ENCODE measurements around the gene PLXNA3. TPM values are rescaled to one million over a fixed set of nuclear protein-coding genes. Genes with fewer than 3 reads are reported as not detected.

The PLXNA3 gene
- total and polyA plus RNA-seq, 10 of the 15 experiments (the other 5 are each of a cell fraction or from before 2014, with no cell fraction given), result 0.26 to 26.8 (median 3.4) TPM

DNA sequence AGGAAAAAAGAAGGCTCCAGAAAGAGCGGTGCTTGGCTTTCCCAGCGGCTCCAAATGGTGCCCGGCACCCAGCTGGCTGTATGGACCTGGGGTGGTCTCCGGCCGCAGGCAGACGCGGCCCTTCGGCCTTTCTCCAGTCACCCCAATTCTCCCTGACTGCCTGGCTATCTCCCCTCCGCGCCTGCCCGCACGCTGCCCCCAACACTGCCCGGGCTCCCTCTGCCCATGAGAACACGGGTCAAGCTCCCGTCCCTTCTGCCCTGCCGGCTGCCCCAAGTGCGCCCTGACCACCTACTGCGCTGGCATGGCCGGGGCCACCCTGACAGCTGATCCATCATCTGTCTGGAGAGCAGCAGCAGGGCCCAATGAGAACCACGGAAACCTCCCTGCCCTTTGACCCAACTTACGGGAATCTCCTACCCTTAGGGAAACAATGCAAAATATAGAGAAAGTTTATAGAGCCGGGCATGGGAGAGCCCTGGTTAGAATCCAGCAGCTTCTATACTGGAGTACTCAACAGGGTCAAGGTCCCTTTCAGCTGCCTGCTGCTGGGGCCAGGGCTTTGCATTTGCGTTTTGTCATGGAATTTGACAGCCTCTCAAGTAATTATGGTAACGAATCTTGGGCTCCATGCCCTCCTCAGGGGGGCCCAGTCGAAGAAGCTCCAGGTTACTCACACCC is 59.2 kb downstream of the PLXNA3 start:
- no peak for DNase-seq (ENCODE audit: low read depth, low spot score)
- in situ Hi-C loops (cut with MboI), result no loop called here
- H3K79me2 ChIP-seq (ENCODE audit: control insufficient read depth, insufficient read depth, low read length), result no peaks in the 10 kb centered on the region; the same call in none of the 2 replicates
- H3K27ac ChIP-seq (ENCODE audit: control insufficient read depth, insufficient read depth), result no peak overlapping the region
- ChIA-PET CTCF (interaction anchor here (2.1 kb wide), 1 partner anchor 10 kb away, joined by 8 read pairs; no protein-coding TSS in a partner anchor), POLR2A (interaction anchor here (0.9 to 1.1 kb wide), 2 partner anchors 10 to 120 kb away, joined by 4 read pairs; no protein-coding TSS in a partner anchor), RAD21 (ENCODE audit: unreplicated experiment) (no interaction called here), SMC1A (ENCODE audit: uncharacterized antibody, unreplicated experiment) (interaction anchor here (1.0 to 1.5 kb wide), 3 partner anchors 10 to 27 kb away, joined by 3 to 7 read pairs (median 4); partner anchors contain the start of gene SLC10A3)
- 83% methylated on average over 25 of the region's 25 CpGs for WGBS (ENCODE audit: insufficient coverage, insufficient replicate concordance, low lambda C conversion rate, missing lambda C conversion rate)
- no peaks in the 10 kb centered on the region for H4K20me1 ChIP-seq (ENCODE audit: control insufficient read depth, insufficient read depth)
- H3K27me3 ChIP-seq (replicated peaks in 1 of 2; ENCODE audit: control insufficient read depth in 2 of 2, insufficient read depth in 2 of 2, low read length in 1 of 2), result no peaks in the 10 kb centered on the region
- BruUV-seq (replicated peaks), result no TSS peak
- H3K9ac ChIP-seq (ENCODE audit: control insufficient read depth, insufficient read depth, low read length), result no peak overlapping the region
- FAIRE-seq, result no peak
- ATAC-seq, result no peak
- H3K4me1 ChIP-seq (ENCODE audit: control insufficient read depth, insufficient read depth, low read length), result no peaks in the 10 kb centered on the region
- intact Hi-C loops (cut with micrococcal nuclease; ENCODE audit: unreplicated experiment), result loop anchor here (5.0 kb wide), 1 partner anchor 40 kb away; the partner anchor contains the start of gene LAGE3
- no peaks in the 10 kb centered on the region for H3K36me3 ChIP-seq (ENCODE audit: control insufficient read depth in 2 of 2, insufficient read depth in 2 of 2, low read length in 1 of 2)
- no peak overlapping the region for H2AFZ ChIP-seq (ENCODE audit: control insufficient read depth, low read depth, low read length)
- H3K4me3 ChIP-seq, result no peak overlapping the region
- H3K9me3 ChIP-seq (replicated peaks; ENCODE audit: control insufficient read depth, insufficient read depth, low read length), result no peaks in the 10 kb centered on the region; the same call in 2 of the 3 replicates
- no peak overlapping the region for H3K4me2 ChIP-seq (ENCODE audit: control insufficient read depth, insufficient read depth)
- TF ChIP-seq CHD1 (IDR thresholded peaks at IDR 0.05; ENCODE audit: low read depth, low read length) (no peak), SREBF1 (IDR thresholded peaks at IDR 0.05; ENCODE audit: low read length) (no peak), SPI1 (IDR thresholded peaks at IDR 0.05; ENCODE audit: borderline replicate concordance, insufficient read depth, low read depth, low read length) (no peak), RAD51 (IDR thresholded peaks at IDR 0.05) (no peak), MEF2A (IDR thresholded peaks at IDR 0.05; ENCODE audit: insufficient read depth, low read depth, low read length) (no peak), EP300 (IDR thresholded peaks at IDR 0.05; ENCODE audit: borderline replicate concordance in 1 of 2, control insufficient read depth in 1 of 2, low read depth in 2 of 2, low read length in 2 of 2) (no peak), LARP7 (IDR thresholded peaks at IDR 0.05) (no peak), TCF12 (IDR thresholded peaks at IDR 0.05; ENCODE audit: low read depth, low read length) (no peak)
- TF ChIP-seq, protein P1, sequence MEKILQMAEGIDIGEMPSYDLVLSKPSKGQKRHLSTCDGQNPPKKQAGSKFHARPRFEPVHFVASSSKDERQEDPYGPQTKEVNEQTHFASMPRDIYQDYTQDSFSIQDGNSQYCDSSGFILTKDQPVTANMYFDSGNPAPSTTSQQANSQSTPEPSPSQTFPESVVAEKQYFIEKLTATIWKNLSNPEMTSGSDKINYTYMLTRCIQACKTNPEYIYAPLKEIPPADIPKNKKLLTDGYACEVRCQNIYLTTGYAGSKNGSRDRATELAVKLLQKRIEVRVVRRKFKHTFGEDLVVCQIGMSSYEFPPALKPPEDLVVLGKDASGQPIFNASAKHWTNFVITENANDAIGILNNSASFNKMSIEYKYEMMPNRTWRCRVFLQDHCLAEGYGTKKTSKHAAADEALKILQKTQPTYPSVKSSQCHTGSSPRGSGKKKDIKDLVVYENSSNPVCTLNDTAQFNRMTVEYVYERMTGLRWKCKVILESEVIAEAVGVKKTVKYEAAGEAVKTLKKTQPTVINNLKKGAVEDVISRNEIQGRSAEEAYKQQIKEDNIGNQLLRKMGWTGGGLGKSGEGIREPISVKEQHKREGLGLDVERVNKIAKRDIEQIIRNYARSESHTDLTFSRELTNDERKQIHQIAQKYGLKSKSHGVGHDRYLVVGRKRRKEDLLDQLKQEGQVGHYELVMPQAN (conservative IDR thresholded peaks at IDR 0.05), result no peak
- TF ChIP-seq, protein P2, sequence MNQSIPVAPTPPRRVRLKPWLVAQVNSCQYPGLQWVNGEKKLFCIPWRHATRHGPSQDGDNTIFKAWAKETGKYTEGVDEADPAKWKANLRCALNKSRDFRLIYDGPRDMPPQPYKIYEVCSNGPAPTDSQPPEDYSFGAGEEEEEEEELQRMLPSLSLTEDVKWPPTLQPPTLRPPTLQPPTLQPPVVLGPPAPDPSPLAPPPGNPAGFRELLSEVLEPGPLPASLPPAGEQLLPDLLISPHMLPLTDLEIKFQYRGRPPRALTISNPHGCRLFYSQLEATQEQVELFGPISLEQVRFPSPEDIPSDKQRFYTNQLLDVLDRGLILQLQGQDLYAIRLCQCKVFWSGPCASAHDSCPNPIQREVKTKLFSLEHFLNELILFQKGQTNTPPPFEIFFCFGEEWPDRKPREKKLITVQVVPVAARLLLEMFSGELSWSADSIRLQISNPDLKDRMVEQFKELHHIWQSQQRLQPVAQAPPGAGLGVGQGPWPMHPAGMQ (IDR thresholded peaks at IDR 0.05; ENCODE audit: borderline replicate concordance), result no peak
